Tibial artery (tissue), 4 donors: Measurements from ENCODE around the gene ATF4.

Experiments
- DNase-seq, 2 donors: peaks; one replicate each; pipeline ENCODE4 v3.0.0-alpha.2; 2019
- H3K27ac ChIP-seq, 2 donors: fragments of 200-600 bp; sonication (generic) in 1 of 2; 1 replicate in 1 of 2; 2 replicates in 1 of 2; pipeline ENCODE4 v1.5.1; 2018 to 2019; ENCODE audit warnings: mild to moderate bottlenecking in 1 of 2
- H3K27me3 ChIP-seq, 2 donors: fragments of 200-600 bp; sonication (generic) in 1 of 2; one replicate each; pipeline versions ENCODE4 v1.5.1 to v1.6.0; 2016 to 2019
- H3K36me3 ChIP-seq, 3 donors: fragments of 200-600 bp; sonication (generic) in 2 of 3; one replicate each; pipeline ENCODE4 v1.5.1; 2016 to 2019; ENCODE audit warnings: mild to moderate bottlenecking in 2 of 3
- H3K4me1 ChIP-seq, 4 donors: fragments of 200-600 bp; sonication (generic) in 2 of 4; 1 replicate in 3 of 4; 2 replicates in 1 of 4; pipeline ENCODE4 v1.5.1; 2016 to 2019
- H3K4me3 ChIP-seq, 2 donors: fragments of 200-600 bp; sonication (generic) in 1 of 2; 1 replicate in 1 of 2; 2 replicates in 1 of 2; pipeline ENCODE4 v1.5.1; 2018 to 2019; ENCODE audit warnings: mild to moderate bottlenecking in 2 of 2
- H3K9me3 ChIP-seq, 3 donors: fragments of 200-600 bp; sonication (generic) in 1 of 3; one replicate each; pipeline ENCODE4 v1.5.1; 2016 to 2019
- intact Hi-C: fragments of 100-400 bp; cut with DNase I; formaldehyde crosslinking; loops from one replicate; pipeline ENCODE4 v1.15.0; 2023; ENCODE audit warnings: low total_unique reads
- TF ChIP-seq, protein P1 (sequence below), 2 experiments: fragments of 200-600 bp in 1 of 2; fragments of 450-650 bp in 1 of 2; IDR thresholded peaks; one replicate each; pipeline ENCODE4 v1.5.1; 2017 to 2019; ENCODE audit warnings: antibody characterized with exemption in 2 of 2, mild to moderate bottlenecking in 1 of 2, moderate library complexity in 1 of 2

ATF4 gene

DNA sequence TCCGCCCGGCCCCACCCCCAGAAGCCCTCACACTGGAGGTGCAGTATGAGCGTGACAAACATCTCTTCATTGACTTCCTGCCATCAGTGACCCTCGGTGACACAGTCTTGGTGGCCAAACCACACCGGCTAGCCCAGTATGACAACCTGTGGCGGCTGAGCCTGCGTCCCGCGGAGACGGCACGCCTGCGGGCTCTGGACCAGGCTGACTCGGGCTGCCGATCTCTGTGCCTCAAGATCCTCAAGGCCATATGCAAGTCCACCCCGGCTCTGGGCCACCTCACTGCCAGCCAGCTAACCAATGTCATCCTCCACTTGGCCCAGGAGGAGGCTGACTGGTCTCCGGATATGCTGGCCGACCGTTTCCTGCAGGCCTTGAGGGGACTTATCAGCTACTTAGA is 6.6 kb upstream of the ATF4 start:
- DNase-seq = no peak
- no peaks in the 10 kb centered on the region for H3K27me3 ChIP-seq
- intact Hi-C loops = loop anchor here (10.0 kb wide), 1 partner anchor 339 kb away; no protein-coding TSS in a partner anchor
- no peaks in the 10 kb centered on the region for H3K9me3 ChIP-seq
- peaks cover 0 to 7% (median 6%) of the 10 kb centered on the region in 4 donors for H3K4me1 ChIP-seq
- H3K4me3 ChIP-seq = no peak overlapping the region
- no peak overlapping the region for H3K27ac ChIP-seq
- TF ChIP-seq, protein P1, sequence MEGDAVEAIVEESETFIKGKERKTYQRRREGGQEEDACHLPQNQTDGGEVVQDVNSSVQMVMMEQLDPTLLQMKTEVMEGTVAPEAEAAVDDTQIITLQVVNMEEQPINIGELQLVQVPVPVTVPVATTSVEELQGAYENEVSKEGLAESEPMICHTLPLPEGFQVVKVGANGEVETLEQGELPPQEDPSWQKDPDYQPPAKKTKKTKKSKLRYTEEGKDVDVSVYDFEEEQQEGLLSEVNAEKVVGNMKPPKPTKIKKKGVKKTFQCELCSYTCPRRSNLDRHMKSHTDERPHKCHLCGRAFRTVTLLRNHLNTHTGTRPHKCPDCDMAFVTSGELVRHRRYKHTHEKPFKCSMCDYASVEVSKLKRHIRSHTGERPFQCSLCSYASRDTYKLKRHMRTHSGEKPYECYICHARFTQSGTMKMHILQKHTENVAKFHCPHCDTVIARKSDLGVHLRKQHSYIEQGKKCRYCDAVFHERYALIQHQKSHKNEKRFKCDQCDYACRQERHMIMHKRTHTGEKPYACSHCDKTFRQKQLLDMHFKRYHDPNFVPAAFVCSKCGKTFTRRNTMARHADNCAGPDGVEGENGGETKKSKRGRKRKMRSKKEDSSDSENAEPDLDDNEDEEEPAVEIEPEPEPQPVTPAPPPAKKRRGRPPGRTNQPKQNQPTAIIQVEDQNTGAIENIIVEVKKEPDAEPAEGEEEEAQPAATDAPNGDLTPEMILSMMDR (IDR thresholded peaks at IDR 0.05) = no peak
- peaks cover 49 to 88% (median 61%) of the 10 kb centered on the region in 3 donors for H3K36me3 ChIP-seq

DNA sequence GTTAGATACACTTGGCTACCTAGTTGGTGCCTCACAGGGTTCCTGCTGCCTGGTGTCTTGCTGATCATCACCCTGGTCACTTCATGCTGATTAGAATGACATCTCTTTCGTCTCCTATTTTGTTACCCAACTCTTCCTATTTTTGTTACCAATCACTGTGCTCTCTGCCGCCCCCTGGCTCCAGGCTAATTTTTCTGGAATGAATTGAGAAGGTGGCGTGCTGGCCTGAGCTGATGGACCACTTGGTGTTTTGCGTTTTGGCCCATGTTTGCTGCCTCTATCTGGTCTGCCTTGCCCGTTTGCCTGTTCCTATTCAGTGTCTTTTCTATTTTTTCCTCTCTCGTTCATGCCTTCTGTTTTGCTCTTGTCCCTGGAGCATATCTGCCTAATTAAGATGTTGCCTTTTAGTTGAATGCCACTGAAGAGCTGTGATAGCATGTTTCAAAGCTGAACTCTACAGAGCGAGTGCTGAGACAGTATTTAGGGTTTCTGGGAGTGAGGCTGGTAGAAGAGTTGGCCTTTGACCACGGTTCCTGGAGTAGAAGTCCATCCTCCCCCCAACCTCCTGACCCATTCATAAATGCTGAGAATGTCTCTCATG is 5.9 kb upstream of the ATF4 start:
- TF ChIP-seq, protein P1 (IDR thresholded peaks at IDR 0.05) = peak; percentile 64
- Histone ChIP-seq H3K27ac (no peak overlapping the region), H3K27me3 (no peaks in the 10 kb centered on the region), H3K36me3 (peaks cover 49 to 81% (median 54%) of the 10 kb centered on the region in 3 donors), H3K4me3 (no peak overlapping the region), H3K9me3 (no peaks in the 10 kb centered on the region), H3K4me1 (peaks cover 0 to 13% (median 12%) of the 10 kb centered on the region in 4 donors)
- intact Hi-C loops = loop anchor here (10.0 kb wide), 1 partner anchor 340 kb away; no protein-coding TSS in a partner anchor
- peak in 1 of 2 donors; percentile 66 for DNase-seq

DNA sequence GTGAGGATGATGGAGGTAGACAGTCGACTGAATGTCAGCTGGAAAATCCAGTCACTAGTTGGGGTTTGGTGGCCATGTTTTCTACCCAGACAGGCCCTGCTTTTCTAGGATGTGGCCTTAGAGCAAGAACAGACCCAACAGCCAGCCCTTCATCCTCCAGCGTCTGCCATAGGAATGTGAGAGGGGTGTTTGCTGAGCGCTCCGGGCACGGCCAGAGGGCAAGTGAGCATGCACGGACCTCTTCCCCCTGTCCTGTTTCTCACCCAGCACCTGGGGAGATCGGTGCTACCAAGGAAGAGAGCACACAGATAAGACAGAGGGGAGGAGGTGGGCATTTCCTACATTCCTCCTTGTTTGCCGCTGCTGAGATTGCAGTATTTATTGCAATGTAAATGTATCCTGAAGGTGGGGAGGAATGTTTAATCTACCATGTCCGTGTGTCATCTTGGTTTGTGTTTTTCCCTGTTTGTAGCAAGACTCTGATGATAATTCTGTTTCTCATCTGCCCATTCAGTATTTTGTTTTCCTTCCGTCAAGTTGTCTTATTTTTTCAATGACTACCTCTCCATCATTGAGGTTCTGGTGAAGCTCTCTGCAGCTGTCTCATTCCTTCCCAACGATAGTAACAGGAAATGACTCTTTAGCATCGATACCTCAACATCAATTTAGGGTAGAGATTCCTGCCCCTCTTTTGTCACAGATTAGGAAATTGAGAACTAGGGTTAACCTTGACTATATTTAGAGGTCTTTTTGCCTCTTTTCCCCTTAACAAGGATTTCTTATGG is 4.9 kb upstream of the ATF4 start:
- no peak for DNase-seq
- peaks cover 49 to 71% (median 50%) of the 10 kb centered on the region in 3 donors for H3K36me3 ChIP-seq
- H3K4me3 ChIP-seq = no peak overlapping the region
- TF ChIP-seq, protein P1 (IDR thresholded peaks at IDR 0.05) = no peak
- H3K27me3 ChIP-seq = no peaks in the 10 kb centered on the region
- no peak overlapping the region for H3K27ac ChIP-seq
- H3K4me1 ChIP-seq = peaks cover 0 to 13% (median 12%) of the 10 kb centered on the region in 4 donors
- intact Hi-C loops = loop anchor here (10.0 kb wide), 1 partner anchor 341 kb away; no protein-coding TSS in a partner anchor
- H3K9me3 ChIP-seq = no peaks in the 10 kb centered on the region

DNA sequence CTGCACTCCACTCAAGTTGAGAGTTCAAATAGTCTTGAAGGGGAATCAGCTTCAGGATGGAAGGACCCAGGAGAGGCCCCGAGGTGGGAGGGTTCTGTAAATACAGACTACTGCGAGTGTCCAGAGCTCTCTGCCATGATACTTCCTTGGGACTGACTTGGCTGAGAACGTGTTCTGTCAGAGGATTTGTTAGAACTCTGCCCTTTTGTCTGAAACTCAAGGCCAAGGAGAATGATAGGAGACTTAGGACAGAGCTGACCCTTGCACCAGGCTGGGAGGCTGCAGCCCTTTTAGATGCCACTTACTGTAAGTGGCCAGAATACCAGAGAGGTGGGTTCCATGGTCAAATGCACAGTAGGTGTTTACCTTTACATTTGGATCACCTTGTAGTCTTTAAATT is 2.9 kb upstream of the ATF4 start:
- Histone ChIP-seq H3K4me1 (peaks cover 0 to 25% (median 21%) of the 10 kb centered on the region in 4 donors), H3K9me3 (no peaks in the 10 kb centered on the region), H3K4me3 (no peak overlapping the region), H3K27me3 (no peaks in the 10 kb centered on the region), H3K27ac (no peak overlapping the region), H3K36me3 (peaks cover 45 to 71% (median 48%) of the 10 kb centered on the region in 3 donors)
- TF ChIP-seq, protein P1 (IDR thresholded peaks at IDR 0.05) = no peak
- DNase-seq = no peak
- intact Hi-C loops = loop anchor here (10.0 kb wide), 1 partner anchor 343 kb away; no protein-coding TSS in a partner anchor

DNA sequence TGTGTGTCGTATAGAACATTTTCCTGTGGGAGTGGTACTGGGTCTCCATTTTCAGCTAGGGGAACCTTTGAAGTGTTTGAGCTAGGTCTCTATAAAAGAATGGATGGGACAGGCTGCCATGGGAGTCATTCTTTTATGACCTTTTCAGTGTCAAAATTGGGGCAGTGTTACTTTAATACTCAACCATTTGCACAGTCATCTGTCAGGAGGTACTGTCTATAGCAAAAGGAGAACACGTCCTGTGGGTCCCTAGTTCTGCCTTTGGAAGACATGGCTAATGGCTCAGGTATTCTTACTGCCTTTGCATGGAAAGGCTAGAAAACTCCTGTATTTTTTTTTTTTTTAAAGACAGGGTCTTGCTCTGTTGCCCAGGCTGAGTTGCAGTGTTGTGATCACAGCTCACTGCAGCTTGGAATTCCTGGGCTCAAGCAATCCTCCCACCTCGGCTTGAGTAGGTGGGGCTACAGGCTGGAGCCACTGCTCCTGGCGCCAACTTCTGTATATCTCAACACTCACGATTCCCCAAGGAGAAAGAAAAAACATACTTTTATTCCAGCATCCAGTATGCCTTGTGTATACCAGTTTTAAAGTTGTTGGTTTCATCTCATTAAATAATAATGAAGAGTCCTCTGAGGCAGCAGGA is 2.1 kb upstream of the ATF4 start:
- H3K27me3 ChIP-seq = no peaks in the 10 kb centered on the region
- peaks cover 5 to 33% (median 27%) of the 10 kb centered on the region in 4 donors for H3K4me1 ChIP-seq
- TF ChIP-seq, protein P1 (IDR thresholded peaks at IDR 0.05) = no peak
- peaks cover 43 to 71% (median 45%) of the 10 kb centered on the region in 3 donors for H3K36me3 ChIP-seq
- H3K27ac ChIP-seq = peak overlapping the region; percentile 98 to 99
- H3K4me3 ChIP-seq = no peak overlapping the region
- H3K9me3 ChIP-seq = no peaks in the 10 kb centered on the region
- no peak for DNase-seq
- intact Hi-C loops = loop anchor here (10.0 kb wide), 1 partner anchor 343 kb away; no protein-coding TSS in a partner anchor
